Neural cell (in vitro differentiated cells): ENCODE results near the gene P2RY1.

Experiments
- CTCF ChIP-seq: fragments of 450-650 bp; IDR thresholded peaks from 2 replicates; pipeline ENCODE4 v1.5.1; 2014; ENCODE audit warnings: antibody characterized with exemption, mild to moderate bottlenecking, moderate library complexity; ENCODE audit not compliant: poor library complexity, severe bottlenecking
- EP300 ChIP-seq: fragments of 450-650 bp; conservative IDR thresholded peaks from 2 replicates; pipeline ENCODE4 v1.6.1; 2014; ENCODE audit warnings: antibody characterized with exemption, mild to moderate bottlenecking, moderate library complexity; ENCODE audit not compliant: poor library complexity, severe bottlenecking
- EZH2 ChIP-seq: fragments of 200-600, 300-800 bp; shearing (Covaris generic), sonication (generic); IDR thresholded peaks from 2 replicates; pipeline ENCODE4 v1.6.1; 2014; ENCODE audit warnings: antibody characterized with exemption, low read length, borderline replicate concordance, mild to moderate bottlenecking; ENCODE audit not compliant: insufficient read depth, poor library complexity, severe bottlenecking
- MXI1 ChIP-seq: fragments of 450-650 bp; conservative IDR thresholded peaks from 2 replicates; pipeline ENCODE4 v1.6.1; 2014; ENCODE audit warnings: antibody characterized with exemption, mild to moderate bottlenecking; ENCODE audit not compliant: poor library complexity, severe bottlenecking
- POLR2AphosphoS5 ChIP-seq: IDR thresholded peaks from 2 replicates; pipeline ENCODE4 v1.6.1; 2012
- RAD21 ChIP-seq: fragments of 450-650 bp; conservative IDR thresholded peaks from 2 replicates; pipeline ENCODE4 v1.6.1; 2014; ENCODE audit warnings: antibody characterized with exemption, mild to moderate bottlenecking, moderate library complexity
- REST ChIP-seq: IDR thresholded peaks from 2 replicates; pipeline ENCODE4 v1.6.1; 2012; ENCODE audit warnings: borderline replicate concordance
- SMC3 ChIP-seq: fragments of 450-650 bp; conservative IDR thresholded peaks from 2 replicates; pipeline ENCODE4 v1.6.1; 2014; ENCODE audit warnings: antibody characterized with exemption, mild to moderate bottlenecking, moderate library complexity; ENCODE audit not compliant: poor library complexity
- TAF1 ChIP-seq: IDR thresholded peaks from 2 replicates; pipeline ENCODE4 v1.6.1; 2012; ENCODE audit warnings: low read depth

- TF ChIP-seq POLR2AphosphoS5 = no peak
- TF ChIP-seq SMC3 = no peak
- no peak for TF ChIP-seq TAF1
- no peak for TF ChIP-seq CTCF
- no peak for TF ChIP-seq REST
- no peak for TF ChIP-seq EZH2
- TF ChIP-seq EP300 = no peak
- no peak for TF ChIP-seq RAD21
- no peak for TF ChIP-seq MXI1
Measured at GRCh38 chr3:152817400-152817799, 17.5 kb upstream of the P2RY1 start.
